ENCODE measurements around the gene NFE2L1.

DNA sequence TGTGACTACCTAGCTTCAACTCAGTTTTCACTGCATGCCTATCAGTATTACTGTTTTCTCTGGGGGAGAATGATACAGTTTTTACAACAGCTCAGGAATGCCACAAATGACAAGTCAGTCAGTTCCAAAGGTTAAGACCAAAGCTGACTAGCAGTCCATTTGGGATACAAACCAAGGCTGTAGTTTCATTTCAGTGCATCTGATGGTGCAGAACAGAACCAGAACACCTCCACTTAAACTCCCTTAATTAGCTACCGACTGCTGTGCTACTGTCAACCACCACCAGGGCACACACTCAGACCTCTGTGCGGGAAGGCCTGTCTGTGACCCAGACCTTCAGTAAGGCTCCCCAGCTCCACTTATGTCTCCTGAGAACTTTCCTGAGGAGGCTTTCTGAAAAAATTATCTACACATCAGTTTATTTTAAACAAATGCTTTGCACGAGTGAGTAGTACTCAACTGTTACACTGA lies 20.4 kb downstream of the NFE2L1 start:
- peak; percentile 50 for TF ChIP-seq CTCF (conservative IDR thresholded peaks at IDR 0.05; ENCODE audit: low read length)
- no peak for TF ChIP-seq EZH2phosphoT487 (IDR thresholded peaks at IDR 0.05; ENCODE audit: borderline replicate concordance)
